Astrocyte of the spinal cord (primary cell): Measurements from ENCODE around the gene TMPRSS13.

Experiments used
- DNase-seq: peaks from one replicate; pipeline ENCODE4 v3.0.0; 2011; ENCODE audit warnings: low read depth, low spot score
- H3K4me3 ChIP-seq: 2 replicates; pipeline ENCODE4 v1.5.1; 2011; ENCODE audit warnings: low read depth, mild to moderate bottlenecking, low read length, moderate library complexity
- CTCF ChIP-seq: IDR thresholded peaks from 2 replicates; pipeline ENCODE4 v1.5.1; 2012; ENCODE audit warnings: low read depth, mild to moderate bottlenecking, low read length, inconsistent platforms
- in situ Hi-C: cut with HindIII; loops from 2 replicates; pipeline ENCODE4 v1.10.0; 2017; ENCODE audit warnings: low sequenced_read_pairs

The TMPRSS13 gene

DNA sequence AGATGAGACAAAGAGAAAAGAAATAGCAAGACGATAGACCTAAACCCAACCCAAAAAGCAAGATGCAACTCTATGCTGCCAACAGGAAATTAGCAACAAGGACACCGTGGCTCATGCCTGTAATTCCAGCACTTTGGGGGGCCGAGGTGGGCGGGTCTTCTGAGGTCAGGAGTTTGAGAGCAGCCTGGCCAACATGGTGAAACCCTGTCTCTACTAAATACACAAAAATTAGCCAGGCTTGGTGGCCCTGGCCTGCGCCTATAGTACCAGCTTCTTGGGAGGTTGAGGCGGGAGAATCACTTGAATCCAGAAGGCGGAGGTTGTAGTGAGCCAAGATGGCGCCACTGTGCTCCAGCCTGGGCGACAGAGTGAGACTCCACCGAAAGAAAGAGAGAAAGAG lies 32.7 kb upstream of the TMPRSS13 start:
- no peak overlapping the region for H3K4me3 ChIP-seq
- no peak for TF ChIP-seq CTCF
- in situ Hi-C loops: no loop called here
- DNase-seq: no peak

GRCh38 chr11:117960406-117960805 lies 31.2 kb upstream of the TMPRSS13 start:
- in situ Hi-C loops: no loop called here
- TF ChIP-seq CTCF: no peak
- no peak for DNase-seq
- no peak overlapping the region for H3K4me3 ChIP-seq

DNA sequence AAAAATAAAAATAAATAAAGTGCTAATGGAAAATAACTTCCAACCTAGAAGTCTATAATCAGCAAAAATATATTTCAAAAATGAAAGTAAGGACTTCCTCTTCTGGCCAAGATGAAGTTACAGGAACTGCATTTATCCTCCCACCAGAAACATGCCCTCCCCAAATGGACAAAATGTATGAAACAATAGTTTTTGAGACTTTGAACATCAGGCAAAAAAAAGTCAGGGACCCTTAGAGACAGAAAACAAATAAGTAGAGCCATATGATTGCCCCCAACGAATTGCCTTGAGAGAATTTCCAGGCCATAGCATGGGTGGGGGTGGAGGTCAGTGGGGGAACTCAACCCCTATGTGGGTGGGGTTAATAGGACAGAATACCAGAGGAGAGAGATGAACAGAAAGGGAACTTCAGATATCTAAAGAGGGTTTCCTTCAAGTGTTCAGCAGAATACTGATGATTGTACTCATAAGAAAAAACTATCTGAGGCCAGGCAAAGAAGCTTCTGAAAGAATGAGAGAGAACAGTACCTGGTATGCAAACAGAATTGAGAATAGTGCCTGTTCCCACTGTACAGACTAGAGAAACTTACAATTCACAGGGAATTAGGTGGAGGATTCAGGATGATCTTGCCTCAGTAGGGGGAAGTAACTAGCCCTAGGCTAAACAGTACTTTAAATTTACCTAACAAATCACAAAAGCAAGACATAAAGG lies 30.4 kb upstream of the TMPRSS13 start:
- DNase-seq: no peak
- H3K4me3 ChIP-seq: no peak overlapping the region
- in situ Hi-C loops: no loop called here
- no peak for TF ChIP-seq CTCF

- in situ Hi-C loops: no loop called here
- no peak overlapping the region for H3K4me3 ChIP-seq
- no peak for TF ChIP-seq CTCF
- DNase-seq: no peak
Measured at GRCh38 chr11:117958949-117959348, 29.7 kb upstream of the TMPRSS13 start.

DNA sequence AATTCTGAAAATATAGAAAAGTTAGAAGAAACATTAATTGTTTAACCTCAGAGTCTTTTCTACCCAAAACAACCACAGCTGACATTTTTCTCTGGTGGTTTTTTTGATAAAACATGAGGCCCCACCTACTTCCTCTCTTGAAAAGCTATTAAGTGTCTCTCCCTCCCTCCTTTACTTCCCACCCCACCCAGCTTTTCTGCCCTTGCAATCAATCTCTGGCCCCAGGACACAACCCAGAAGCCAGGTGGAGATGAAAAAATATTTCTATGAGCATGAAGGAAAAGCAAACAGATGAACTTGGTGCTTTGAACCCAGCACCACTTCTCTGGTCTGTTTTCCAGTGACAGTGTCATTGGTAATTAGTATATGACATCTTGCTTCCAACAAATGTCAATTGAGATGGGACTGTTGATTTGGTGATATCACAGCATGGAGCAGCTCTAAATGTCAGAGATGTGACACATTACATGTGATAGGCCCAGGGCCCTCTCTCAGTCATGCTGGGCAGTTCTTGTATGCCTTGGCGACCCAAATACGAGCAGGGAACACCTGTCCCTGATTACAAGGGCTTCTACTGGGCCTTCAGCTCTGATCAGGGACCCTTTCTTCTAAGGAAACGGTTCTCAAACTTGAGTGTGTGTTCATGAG lies 23.9 kb upstream of the TMPRSS13 start:
- TF ChIP-seq CTCF: no peak
- H3K4me3 ChIP-seq: no peak overlapping the region
- in situ Hi-C loops: no loop called here
- DNase-seq: no peak

DNA sequence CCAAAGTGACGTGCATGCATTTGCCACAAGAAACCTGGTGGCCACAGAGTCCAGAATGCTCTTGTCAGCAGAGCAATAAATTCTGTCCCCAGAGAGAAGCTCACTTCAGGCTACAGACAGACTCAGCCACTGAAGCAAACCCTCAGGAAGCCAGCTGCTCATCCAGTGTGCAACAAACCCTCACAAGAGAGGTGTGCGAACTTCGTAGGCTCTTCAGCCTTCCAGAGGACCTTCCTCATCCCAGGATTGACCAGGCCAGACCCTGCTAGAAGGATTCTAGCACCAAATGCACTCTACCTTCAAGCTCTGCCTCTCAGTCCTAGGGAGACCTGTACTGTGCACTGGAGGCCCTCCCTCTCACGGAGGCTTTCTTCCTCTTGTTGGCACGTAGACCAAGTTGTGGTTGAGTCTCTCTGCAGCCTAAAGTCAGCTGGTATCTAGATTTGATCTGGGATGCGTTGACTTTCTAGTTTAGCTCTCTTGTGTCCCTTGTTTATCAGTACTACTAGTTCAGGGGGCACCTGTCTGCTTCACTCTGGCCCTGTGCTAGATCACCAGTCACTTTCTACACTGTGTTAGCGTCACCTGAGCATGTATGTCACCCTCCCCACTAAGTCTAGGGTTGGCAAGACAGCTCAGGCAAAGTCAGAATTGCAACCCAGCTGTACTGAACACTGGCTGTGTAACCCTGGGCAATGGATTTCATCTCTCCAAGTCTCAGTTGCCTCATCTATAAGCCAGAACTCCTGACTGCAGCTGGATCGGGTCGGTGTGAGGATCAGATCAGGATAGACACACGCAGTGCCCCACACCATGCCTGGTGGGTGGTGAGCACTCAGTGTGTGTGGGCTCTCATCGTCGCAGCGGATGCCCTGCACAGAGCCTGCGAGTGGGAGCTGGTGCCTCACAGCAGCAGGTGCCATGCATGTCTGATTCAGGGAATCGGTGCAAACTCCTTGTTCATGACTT lies 22.1 kb upstream of the TMPRSS13 start:
- no peak overlapping the region for H3K4me3 ChIP-seq
- no peak for DNase-seq
- in situ Hi-C loops: no loop called here
- TF ChIP-seq CTCF: no peak
